NT2/D1 (cell line): ENCODE data around the gene HRK.

Experiments used
- DNase-seq: peaks from one replicate; pipeline ENCODE4 v3.0.0-alpha.2; 2011; ENCODE audit warnings: low read depth, low spot score
- H3K27me3 ChIP-seq: 2 replicates; pipeline ENCODE4 v1.6.0; 2011; ENCODE audit warnings: mild to moderate bottlenecking; ENCODE audit not compliant: insufficient read length, insufficient read depth
- H3K36me3 ChIP-seq: 2 replicates; pipeline ENCODE4 v1.6.1; 2011; ENCODE audit warnings: mild to moderate bottlenecking, low read length, mixed read lengths; ENCODE audit not compliant: insufficient read depth, insufficient read length
- H3K4me1 ChIP-seq: 2 replicates; pipeline ENCODE4 v1.5.1; 2011; ENCODE audit not compliant: insufficient read depth, insufficient read length
- H3K4me3 ChIP-seq: 2 replicates; pipeline ENCODE4 v1.5.1; 2011; ENCODE audit warnings: low read depth; ENCODE audit not compliant: insufficient read length
- H3K9ac ChIP-seq: 2 replicates; pipeline ENCODE4 v1.6.0; 2011; ENCODE audit warnings: low read depth; ENCODE audit not compliant: insufficient read length
- H3K9me3 ChIP-seq: 2 replicates; pipeline ENCODE4 v1.5.1; 2011; ENCODE audit warnings: mild to moderate bottlenecking, low read length; ENCODE audit not compliant: insufficient read depth
- SUZ12 ChIP-seq: IDR thresholded peaks from 2 replicates; pipeline ENCODE4 v1.6.1; 2011; ENCODE audit not compliant: insufficient read length, insufficient read depth; ENCODE audit errors: extremely low read depth
- YY1 ChIP-seq: IDR thresholded peaks from 2 replicates; pipeline ENCODE4 v1.6.1; 2011; ENCODE audit not compliant: insufficient read length, insufficient read depth
- ZNF274 ChIP-seq: IDR thresholded peaks from 2 replicates; pipeline ENCODE4 v1.6.1; 2011; ENCODE audit warnings: mild to moderate bottlenecking, low read depth, low read length

Gene HRK

GRCh38 chr12:116863275-116863767, 17.9 kb downstream of the HRK start:
- H3K4me1 ChIP-seq = no peaks in the 10 kb centered on the region

GRCh38 chr12:116862167-116862566, 19.1 kb downstream of the HRK start:
- no peak for DNase-seq
- TF ChIP-seq ZNF274 = no peak
- no peak for TF ChIP-seq SUZ12
- H3K9me3 ChIP-seq = no peaks in the 10 kb centered on the region

More at GRCh38 chr12:116863275-116863767, 17.9 kb downstream of the HRK start:
- H3K9me3 ChIP-seq = no peaks in the 10 kb centered on the region
- H3K4me3 ChIP-seq = no peak overlapping the region
- no peak overlapping the region for H3K9ac ChIP-seq
- no peaks in the 10 kb centered on the region for H3K36me3 ChIP-seq
- no peak for TF ChIP-seq YY1
- TF ChIP-seq SUZ12 = no peak
- no peak for TF ChIP-seq ZNF274
- no peak for DNase-seq
- H3K27me3 ChIP-seq = no peaks in the 10 kb centered on the region

GRCh38 chr12:116861320-116861719, 19.9 kb downstream of the HRK start:
- H3K9me3 ChIP-seq = no peaks in the 10 kb centered on the region
- no peak for DNase-seq
- H3K27me3 ChIP-seq = no peaks in the 10 kb centered on the region
- TF ChIP-seq SUZ12 (no peak), YY1 (no peak), ZNF274 (no peak)
- no peak overlapping the region for H3K4me3 ChIP-seq
- no peaks in the 10 kb centered on the region for H3K36me3 ChIP-seq
- H3K4me1 ChIP-seq = no peaks in the 10 kb centered on the region
- H3K9ac ChIP-seq = no peak overlapping the region

More at GRCh38 chr12:116862167-116862566, 19.1 kb downstream of the HRK start:
- Histone ChIP-seq H3K4me3 (no peak overlapping the region), H3K4me1 (no peaks in the 10 kb centered on the region), H3K27me3 (no peaks in the 10 kb centered on the region), H3K36me3 (no peaks in the 10 kb centered on the region), H3K9ac (no peak overlapping the region)

- no peaks in the 10 kb centered on the region for H3K36me3 ChIP-seq
- no peak for DNase-seq
- no peaks in the 10 kb centered on the region for H3K9me3 ChIP-seq
- H3K4me1 ChIP-seq = no peaks in the 10 kb centered on the region
- no peak for TF ChIP-seq SUZ12
- TF ChIP-seq ZNF274 = no peak
- no peak for TF ChIP-seq YY1
- H3K9ac ChIP-seq = no peak overlapping the region
- no peaks in the 10 kb centered on the region for H3K27me3 ChIP-seq
- no peak overlapping the region for H3K4me3 ChIP-seq
Measured at GRCh38 chr12:116860263-116860662, 21.0 kb downstream of the HRK start.

GRCh38 chr12:116859079-116859478, 22.2 kb downstream of the HRK start:
- H3K36me3 ChIP-seq = no peaks in the 10 kb centered on the region
- no peak overlapping the region for H3K4me3 ChIP-seq
- H3K4me1 ChIP-seq = no peaks in the 10 kb centered on the region
- no peaks in the 10 kb centered on the region for H3K27me3 ChIP-seq
- DNase-seq = no peak
- no peaks in the 10 kb centered on the region for H3K9me3 ChIP-seq
- TF ChIP-seq SUZ12 (no peak), YY1 (no peak), ZNF274 (no peak)
- no peak overlapping the region for H3K9ac ChIP-seq

GRCh38 chr12:116856729-116857128, 24.5 kb downstream of the HRK start:
- Histone ChIP-seq H3K9me3 (no peaks in the 10 kb centered on the region), H3K27me3 (no peaks in the 10 kb centered on the region), H3K36me3 (no peaks in the 10 kb centered on the region), H3K4me1 (no peaks in the 10 kb centered on the region), H3K4me3 (no peak overlapping the region), H3K9ac (no peak overlapping the region)
- no peak for TF ChIP-seq SUZ12
- TF ChIP-seq ZNF274 = no peak
- no peak for TF ChIP-seq YY1
- DNase-seq = no peak

- DNase-seq = no peak
- H3K27me3 ChIP-seq = no peaks in the 10 kb centered on the region
- H3K9me3 ChIP-seq = no peaks in the 10 kb centered on the region
- no peak overlapping the region for H3K4me3 ChIP-seq
- no peak overlapping the region for H3K9ac ChIP-seq
- no peaks in the 10 kb centered on the region for H3K4me1 ChIP-seq
- H3K36me3 ChIP-seq = no peaks in the 10 kb centered on the region
- TF ChIP-seq ZNF274 (no peak), YY1 (no peak), SUZ12 (no peak)
Measured at GRCh38 chr12:116855744-116856470, 25.3 kb downstream of the HRK start.
